ENCODE results near the gene SDC4.

- TF ChIP-seq, protein P1, sequence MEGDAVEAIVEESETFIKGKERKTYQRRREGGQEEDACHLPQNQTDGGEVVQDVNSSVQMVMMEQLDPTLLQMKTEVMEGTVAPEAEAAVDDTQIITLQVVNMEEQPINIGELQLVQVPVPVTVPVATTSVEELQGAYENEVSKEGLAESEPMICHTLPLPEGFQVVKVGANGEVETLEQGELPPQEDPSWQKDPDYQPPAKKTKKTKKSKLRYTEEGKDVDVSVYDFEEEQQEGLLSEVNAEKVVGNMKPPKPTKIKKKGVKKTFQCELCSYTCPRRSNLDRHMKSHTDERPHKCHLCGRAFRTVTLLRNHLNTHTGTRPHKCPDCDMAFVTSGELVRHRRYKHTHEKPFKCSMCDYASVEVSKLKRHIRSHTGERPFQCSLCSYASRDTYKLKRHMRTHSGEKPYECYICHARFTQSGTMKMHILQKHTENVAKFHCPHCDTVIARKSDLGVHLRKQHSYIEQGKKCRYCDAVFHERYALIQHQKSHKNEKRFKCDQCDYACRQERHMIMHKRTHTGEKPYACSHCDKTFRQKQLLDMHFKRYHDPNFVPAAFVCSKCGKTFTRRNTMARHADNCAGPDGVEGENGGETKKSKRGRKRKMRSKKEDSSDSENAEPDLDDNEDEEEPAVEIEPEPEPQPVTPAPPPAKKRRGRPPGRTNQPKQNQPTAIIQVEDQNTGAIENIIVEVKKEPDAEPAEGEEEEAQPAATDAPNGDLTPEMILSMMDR (IDR thresholded peaks at IDR 0.05 in 2 of 3, conservative IDR thresholded peaks at IDR 0.05 in 1 of 3; ENCODE audit: borderline replicate concordance in 1 of 3, insufficient read depth in 1 of 3, low read depth in 2 of 3, low read length in 2 of 3), result no peak
- TF ChIP-seq POLR2A (IDR thresholded peaks at IDR 0.05; ENCODE audit: borderline replicate concordance, extremely low read depth, insufficient read depth, insufficient read length) (no peak), EZH2 (IDR thresholded peaks at IDR 0.05) (no peak), ATF3 (IDR thresholded peaks at IDR 0.05) (no peak), YY1 (IDR thresholded peaks at IDR 0.05; ENCODE audit: extremely low read depth, insufficient replicate concordance, low read depth, low read length) (no peak), POLR2AphosphoS5 (IDR thresholded peaks at IDR 0.05; ENCODE audit: low read depth, low read length) (no peak), ZFX (IDR thresholded peaks at IDR 0.05) (no peak), JUND (IDR thresholded peaks at IDR 0.05) (no peak)
- TF ChIP-seq, protein P2, sequence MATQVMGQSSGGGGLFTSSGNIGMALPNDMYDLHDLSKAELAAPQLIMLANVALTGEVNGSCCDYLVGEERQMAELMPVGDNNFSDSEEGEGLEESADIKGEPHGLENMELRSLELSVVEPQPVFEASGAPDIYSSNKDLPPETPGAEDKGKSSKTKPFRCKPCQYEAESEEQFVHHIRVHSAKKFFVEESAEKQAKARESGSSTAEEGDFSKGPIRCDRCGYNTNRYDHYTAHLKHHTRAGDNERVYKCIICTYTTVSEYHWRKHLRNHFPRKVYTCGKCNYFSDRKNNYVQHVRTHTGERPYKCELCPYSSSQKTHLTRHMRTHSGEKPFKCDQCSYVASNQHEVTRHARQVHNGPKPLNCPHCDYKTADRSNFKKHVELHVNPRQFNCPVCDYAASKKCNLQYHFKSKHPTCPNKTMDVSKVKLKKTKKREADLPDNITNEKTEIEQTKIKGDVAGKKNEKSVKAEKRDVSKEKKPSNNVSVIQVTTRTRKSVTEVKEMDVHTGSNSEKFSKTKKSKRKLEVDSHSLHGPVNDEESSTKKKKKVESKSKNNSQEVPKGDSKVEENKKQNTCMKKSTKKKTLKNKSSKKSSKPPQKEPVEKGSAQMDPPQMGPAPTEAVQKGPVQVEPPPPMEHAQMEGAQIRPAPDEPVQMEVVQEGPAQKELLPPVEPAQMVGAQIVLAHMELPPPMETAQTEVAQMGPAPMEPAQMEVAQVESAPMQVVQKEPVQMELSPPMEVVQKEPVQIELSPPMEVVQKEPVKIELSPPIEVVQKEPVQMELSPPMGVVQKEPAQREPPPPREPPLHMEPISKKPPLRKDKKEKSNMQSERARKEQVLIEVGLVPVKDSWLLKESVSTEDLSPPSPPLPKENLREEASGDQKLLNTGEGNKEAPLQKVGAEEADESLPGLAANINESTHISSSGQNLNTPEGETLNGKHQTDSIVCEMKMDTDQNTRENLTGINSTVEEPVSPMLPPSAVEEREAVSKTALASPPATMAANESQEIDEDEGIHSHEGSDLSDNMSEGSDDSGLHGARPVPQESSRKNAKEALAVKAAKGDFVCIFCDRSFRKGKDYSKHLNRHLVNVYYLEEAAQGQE (IDR thresholded peaks at IDR 0.05; ENCODE audit: low read depth), result no peak
- TF ChIP-seq, protein P3, sequence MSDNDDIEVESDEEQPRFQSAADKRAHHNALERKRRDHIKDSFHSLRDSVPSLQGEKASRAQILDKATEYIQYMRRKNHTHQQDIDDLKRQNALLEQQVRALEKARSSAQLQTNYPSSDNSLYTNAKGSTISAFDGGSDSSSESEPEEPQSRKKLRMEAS (IDR thresholded peaks at IDR 0.05), result no peak
These were observed 24.6 kb upstream of the SDC4 start for GRCh38 chr20:45372646-45373352.

Measured in HCT116 (cell line).